ENCODE results near the gene CAPN9.

CAPN9 gene

DNA sequence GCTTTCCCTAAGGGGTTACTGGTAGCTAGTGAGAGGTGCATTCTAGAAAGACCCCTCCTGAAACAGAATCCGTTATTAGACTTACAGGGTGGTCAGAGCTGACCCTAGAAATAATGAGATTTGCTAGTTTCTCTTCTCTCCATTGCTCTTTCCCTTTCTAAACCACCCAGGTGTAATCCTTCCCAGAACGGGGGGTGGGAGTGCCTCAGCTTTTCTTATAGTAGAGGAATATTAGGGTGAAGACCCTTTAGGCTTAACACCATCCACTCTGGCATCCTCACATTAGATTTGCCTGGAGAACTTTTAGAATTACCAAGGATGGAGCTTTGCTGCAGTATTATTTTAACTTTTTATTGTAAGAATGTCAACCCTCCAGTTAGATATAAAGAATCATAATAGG, 49.4 kb downstream of the CAPN9 start:
- DNase-seq (ENCODE audit: low read depth): no peak

DNA sequence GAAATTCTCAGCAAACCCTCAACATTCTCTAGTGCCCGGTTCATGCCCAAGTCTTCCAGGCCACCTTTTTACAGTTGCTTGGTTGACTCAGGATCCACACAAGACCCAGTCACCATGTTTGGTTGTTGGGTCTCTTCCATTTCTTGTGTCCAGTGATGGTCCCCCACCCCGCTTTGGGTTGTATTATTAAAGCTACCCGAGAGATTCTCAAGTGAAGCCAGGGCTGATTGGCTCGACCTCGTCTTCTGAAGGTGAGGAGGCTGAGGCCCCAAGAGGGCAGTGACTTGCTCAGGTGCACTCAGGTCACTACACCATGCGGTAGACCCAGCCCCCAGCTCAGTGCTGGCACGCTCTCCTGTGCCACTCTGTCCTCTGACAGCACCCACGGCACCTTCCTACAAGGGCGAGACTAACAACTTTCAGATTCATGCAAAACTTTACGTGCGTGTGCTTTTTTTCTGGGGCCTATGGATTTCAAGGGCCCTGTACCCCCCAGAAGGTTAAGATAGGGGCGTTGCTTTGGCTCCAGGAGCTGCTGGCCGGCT, 50.3 kb downstream of the CAPN9 start:
- no peak for DNase-seq (ENCODE audit: low read depth)

DNA sequence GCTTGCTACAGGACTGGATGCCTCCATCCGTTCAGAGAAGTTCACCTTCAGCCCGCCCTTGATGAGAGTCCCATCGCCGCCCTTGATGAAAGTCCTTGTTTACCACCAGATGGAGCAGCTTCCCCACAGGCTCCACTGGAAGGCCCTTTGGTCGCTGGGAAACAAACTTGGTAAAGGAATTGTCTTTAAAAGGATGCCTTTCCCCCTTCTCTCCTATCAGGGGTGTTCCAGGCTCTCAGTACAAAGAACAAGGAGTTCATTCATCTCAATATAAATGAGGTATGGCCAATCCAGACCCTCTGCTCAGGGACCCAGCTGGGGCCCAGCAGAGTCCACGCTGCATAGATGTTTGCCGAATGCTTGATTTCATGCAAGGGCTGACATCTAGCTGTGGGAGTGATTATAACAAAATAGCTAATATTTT, 50.8 kb downstream of the CAPN9 start:
- DNase-seq (ENCODE audit: low read depth): no peak

DNA sequence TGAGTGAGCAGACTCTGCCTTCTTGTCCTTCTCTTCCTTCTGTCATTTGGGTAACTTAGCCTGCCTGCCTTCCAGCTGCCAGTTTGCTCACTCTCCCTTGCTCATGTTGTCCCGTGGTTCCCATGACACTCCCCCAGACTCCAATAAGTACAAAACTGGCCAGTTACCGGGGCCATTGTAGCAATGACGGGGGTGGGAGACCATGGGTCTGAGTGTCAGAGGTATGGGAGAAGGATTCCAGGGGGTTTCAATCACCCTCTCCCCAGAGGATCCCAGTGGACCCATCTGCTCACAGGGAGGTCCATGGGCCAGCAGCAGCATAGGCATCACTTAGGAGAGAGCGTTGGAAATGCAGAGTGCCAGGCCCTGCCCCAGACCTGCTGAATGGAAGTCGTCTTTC, 51.3 kb downstream of the CAPN9 start:
- no peak for DNase-seq (ENCODE audit: low read depth)

DNA sequence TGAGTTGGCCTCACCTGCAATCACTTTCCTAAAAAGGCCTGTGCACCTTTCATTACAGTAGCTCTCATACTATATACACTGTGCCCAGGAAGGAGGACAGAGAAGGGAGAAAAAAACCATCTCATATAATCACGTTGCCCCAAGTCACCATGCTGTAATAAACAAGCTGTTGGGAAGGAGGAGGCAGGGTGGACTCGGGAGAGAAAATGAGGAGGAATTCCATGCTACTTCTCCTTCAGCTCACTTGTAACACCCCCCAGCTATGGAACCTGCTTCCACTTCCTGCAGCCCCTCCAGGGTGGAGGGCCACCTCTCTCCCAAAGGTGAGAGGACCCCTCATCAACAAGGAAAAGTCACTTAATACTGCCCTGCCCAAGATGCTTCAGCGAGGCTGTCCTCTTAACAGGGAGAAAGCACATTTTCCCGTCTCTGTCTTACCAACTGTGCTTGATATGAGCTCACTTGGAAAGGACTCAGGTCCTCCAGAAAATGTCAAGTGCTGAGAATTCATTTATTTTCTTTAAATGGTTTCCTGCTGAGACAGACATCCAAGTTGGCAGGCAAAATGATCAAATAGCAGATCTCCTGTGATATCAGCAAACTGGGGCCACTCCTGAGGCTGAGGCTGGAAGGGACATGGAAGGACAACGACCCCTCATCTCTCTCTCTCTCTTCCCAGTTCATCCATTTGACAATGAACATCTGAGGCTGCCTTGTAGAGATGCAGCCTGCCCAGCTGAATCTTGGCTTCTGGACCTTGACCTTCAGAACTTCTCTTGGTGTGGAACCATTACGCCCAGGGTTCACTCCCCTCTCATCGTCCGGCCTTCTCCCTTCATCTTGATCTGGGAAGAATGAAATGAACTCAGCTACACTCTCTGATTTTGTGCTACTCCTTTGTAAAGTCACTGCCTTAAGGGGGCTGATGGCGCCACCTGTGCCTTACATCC, 54.0 kb downstream of the CAPN9 start:
- DNase-seq (ENCODE audit: low read depth): no peak

DNA sequence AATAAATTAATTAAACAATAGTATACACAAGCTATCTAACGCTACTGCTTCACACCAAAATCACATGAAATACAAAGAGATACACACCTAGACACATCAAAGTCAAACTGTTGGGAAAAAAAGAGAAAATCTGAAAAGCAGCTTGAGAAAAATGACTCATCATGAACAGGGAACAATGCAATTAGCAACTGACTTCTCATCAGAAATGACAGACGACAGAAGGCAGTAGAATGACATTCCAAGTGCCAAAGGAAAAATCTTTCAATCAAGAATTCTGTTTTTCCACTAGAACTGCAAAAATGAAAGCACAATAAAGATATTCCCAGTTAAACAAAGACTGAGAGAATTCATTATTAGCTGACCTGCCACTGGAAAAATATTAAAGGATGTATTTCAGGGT, 57.2 kb downstream of the CAPN9 start:
- no peak for DNase-seq (ENCODE audit: low read depth)

DNA sequence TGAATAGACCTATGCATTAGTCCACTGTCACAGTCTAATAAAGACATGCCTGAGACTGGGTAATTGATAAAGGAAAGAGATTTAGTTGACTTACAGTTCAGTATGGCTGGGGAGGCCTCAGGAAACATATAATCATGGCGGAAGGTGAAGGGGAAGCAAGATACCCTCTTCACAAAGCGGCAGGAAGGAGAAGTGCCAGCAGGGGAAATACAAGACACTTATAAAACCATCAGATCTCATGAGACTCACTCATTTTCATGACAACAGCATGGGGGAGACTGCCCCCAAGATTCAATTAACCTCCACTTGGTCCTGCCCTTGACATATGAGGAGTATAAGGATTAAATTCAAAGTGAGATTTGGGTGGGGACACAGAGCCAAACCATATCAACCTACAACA, 59.4 kb downstream of the CAPN9 start:
- DNase-seq (ENCODE audit: low read depth): no peak

DNA sequence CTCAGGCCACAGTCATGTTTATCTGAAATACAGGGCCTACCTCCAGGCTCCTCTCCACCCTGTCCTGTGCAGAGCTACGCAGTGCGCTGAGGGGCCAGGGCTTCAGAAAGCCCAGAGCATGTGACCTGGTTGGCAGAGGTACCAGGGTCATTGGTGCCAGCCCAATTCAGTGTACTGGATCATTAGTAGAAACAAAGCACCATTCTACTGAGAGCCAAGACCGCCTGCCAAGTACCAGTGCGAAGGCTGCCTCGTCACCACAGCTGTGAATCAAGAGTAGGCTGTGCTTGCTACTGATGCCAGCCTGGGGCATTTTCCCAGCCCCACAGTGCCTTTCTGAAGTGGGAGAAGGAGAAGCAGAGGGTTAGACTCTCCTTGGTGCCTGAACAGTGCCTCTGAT, 59.8 kb downstream of the CAPN9 start:
- no peak for DNase-seq (ENCODE audit: low read depth)

DNA sequence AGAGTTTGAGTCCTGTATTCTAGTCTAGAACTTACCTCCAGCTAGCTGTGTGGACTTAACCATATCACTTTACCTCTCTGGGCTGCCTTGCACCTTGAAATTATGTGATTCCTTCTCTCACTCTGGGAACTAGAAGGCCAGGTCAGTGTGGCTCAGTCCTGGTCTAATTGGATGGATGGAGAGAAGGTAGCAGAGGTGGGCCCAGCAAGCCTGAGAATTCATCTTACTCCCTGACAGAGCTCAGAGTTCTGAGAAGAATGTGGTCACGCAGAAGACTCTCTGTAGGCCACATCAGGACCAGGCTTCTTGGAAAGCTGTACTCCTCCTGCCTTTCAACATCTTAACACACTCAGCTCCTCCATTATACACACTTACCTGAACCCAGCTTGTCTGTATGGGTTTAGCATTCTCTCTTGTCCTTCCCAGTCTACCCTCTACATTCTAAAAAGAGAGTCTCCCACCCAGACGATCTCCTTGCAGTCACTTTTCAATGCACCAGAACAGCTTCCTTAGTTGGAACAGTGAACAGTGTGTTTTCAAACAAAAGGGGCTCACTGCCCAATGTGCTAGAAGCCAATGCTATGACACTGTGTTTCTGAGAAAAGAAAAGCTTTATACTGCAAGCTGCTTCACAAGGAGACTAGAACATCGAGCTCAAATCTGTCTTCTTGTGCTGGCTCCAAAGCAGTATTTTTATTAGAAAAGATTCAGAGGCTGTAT, 60.5 kb downstream of the CAPN9 start:
- no peak for DNase-seq (ENCODE audit: low read depth)

DNA sequence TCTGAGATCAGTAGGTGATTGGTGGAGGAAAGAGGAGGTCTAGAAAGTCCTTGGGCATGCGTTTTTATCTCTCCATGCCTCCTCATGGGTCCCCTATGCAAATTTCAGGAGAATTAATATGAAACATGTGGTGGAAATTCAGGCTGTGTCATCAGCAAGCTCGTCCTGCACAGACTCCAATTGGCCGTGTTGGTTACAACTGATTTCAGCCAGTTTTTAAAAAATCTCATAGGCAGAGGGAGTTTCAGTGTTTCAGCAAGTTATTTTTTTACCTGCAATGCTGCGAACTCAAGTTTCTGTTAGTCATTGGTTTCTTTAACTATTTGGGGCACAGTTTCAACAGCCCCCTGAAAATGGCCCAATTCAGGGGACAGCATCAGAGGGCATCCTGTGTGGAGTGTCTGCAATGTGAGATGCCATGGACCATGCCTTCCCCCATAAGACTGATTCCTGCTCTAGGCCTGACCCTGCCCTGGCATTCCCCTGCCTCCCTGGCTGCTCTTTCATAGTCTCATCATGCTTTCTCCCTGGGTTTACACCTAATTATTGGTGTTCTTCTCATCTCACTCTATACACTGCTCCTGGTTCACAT, 61.2 kb downstream of the CAPN9 start:
- no peak for DNase-seq (ENCODE audit: low read depth)

DNA sequence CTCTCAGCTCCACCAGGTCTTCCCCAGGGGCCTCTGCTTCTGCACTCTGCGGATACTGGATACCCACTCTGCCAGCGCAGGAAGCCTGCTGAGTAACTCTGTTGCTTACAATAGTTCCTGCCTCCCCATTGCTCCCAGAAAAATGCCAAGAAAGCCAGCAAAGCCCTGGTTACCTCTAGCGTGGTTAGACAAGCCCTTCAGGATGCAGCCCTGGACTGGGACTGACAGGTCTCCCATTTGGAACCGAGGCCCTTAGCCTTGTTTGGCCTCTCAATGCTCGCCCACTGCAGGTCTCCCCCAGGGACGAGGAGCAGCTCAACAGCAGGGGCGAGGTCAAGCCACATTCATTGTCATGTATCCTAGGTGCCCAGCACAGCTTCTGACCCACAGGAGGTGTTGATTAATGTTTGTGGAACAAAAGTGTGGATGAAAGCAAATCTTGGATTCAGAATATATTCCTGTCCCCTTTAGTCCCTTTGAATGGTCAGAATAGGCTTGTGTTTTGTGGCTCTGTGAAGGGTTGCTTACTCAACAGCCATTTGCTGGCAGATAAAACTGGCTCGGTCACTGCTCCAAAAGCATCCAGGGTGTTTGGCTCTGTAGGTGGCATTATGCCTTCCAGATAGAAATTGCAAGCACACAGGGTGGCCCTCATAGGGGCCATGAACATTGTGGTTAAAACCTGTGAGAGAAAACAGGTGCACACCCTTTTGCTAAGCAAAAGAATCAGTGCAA, 62.2 kb downstream of the CAPN9 start:
- DNase-seq (ENCODE audit: low read depth): no peak

DNA sequence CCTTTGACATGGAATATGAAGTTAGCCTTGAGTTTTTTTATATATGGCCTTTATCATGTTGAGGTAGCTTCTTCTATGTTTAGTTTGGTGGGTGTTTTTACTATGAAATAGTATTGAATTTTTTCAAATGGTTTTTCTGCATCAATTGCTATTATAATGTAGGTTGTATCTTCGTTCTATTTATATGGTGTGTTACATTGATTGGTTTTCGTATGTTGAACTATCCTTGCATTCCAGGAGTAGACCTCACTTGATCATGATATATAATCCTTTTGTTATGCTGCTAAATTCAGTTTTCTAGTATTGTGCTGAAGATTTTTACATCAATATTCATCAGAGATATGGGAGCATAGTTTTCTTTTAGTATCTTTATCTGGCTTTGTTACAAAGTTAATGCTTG, 65.4 kb downstream of the CAPN9 start:
- no peak for DNase-seq (ENCODE audit: low read depth)

DNA sequence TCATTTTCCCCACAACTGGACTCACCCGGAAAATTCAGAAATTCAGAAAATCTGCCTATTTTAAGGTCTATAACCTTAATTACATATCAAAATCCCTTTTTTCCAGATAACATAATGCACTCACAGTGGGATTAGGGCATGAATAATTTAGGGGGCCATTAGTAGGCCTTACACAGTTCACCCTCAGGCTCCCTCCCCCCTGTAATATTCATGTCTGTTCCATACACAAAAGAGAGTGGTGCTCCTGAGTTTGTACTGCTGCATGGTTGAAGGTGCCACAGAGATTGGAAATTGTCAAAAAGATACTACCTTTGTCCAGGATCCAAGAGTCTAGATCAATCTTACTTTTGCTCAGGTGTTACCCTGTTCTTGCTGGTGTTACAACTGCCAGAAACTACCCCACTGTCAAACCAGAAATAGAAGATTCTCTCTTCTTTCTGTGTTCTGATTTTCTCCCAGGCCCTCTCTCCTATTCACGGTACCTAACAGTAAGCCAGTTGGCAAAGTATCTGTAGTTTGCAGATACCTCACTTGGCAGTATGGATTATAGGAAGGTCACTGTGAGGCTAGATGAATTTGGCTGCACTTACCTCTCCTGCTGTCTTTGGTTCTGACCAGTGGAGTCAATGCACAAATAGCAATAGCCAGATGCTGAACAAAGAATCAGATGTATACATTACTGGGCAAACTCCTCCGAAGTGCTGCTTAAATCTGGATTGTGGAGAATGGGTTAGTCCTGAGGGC, 67.9 kb downstream of the CAPN9 start:
- DNase-seq (ENCODE audit: low read depth): no peak

DNA sequence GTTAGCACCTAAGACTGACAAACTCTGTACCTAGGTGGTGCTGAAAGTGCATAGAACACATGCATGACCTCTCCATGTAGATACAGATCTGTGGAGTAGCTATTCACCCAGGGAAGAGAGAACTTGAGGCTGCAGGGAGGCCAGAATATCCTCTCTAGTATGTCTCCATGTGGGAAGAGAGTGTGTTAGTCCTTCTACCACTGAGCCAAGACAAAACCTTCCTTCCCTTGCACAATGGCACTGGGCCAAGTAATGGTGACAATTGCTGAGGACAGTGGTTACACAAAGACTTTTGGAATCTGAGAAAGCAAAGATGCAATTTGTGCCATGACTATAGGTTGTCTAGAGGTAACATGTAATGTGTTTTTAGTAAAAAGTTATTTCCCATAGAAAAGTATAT, 68.8 kb downstream of the CAPN9 start:
- no peak for DNase-seq (ENCODE audit: low read depth)

DNA sequence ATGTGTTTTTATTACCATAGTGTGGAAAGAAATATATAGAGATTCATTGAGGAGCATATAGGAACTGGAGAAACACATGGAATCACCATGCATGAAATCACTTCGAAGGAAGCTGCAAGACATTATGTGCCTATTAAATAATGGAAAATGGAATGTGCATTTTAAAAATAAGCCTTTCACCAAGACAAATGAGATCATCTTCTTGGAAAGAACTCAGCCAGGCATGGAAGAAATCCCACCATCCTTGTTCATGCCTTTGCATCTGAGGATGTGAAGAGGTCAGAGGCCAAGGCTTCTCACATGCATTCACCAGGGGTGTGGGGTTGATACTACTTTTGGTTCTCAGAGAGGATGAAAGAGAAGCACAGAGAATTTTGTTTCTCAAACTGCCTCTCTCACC, 71.2 kb downstream of the CAPN9 start:
- DNase-seq (ENCODE audit: low read depth): no peak

DNA sequence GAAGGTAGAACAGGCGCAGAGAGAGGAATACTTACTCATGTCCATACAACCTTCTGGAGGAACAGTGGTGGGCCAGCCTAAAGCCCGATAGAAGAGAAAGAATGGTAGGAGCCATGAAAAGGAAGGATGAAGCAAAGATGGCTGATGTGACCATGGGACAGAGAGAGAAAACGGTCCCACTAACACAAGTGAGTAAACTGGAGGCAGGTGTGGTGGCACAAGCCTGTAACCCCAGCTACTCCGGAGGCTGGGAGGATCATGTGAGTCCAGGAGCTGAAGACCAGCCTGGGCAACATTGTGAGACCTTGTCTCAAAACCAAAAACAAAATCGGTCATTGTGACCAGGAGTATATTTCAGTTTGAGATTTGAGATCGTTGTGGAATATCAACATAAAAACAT, 71.7 kb downstream of the CAPN9 start:
- no peak for DNase-seq (ENCODE audit: low read depth)

DNA sequence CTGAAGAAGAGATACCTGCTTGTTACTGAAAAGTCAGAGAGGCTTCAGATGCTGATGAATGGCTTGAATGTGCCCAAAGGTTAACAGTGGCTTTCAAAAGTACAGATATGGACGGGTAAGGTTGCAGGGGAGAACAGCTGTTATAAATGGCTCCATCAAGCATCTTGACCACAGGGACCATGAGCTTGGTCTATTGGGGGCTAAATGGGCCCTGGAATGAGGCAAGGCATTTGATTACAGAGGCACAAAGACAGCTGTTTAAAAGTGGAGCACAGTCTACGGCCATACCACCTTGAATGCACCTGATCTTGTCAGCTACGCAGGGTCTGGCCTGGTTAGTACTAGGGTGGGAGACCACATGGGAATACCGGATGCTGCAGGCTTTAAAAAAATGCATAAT, 72.8 kb downstream of the CAPN9 start:
- no peak for DNase-seq (ENCODE audit: low read depth)

DNA sequence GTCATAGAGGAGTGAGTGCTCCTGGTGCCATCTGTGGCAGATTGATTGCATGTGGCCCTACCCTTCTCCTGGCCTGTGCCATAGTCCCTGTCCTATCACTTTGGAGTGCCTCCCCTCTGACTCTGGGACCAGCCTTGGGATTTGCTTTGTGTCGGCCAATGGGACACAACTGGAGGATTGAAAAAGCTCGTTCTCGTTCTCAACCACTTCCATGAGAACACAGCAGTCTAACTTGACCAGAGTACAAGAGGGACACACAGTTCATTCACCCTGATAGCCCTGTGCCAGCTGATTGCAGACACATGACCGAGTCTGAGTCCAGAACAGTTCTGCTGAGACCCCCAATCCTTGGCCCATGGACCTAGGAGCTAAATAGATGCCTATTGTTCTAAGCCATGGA, 73.4 kb downstream of the CAPN9 start:
- DNase-seq (ENCODE audit: low read depth): no peak

DNA sequence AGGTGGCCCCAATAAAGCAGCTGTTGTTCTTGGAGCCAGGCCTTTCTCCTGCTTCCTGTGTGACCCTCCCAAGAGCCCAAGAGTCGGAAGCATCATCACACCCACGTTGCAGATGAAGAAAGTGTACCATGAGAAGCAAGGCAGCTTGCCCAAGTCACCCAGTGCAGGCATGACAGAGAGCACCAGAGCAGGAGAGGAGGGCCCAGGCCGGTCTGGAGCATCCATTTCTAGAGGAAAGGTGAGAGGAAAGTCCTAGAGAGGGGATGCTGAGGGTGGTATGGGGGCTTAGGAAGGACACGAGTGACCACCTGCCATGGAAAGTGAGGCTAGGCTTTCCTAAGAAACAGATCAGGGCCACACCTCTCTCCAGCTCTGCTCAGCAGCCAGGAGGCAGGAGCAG, 74.2 kb downstream of the CAPN9 start:
- no peak for DNase-seq (ENCODE audit: low read depth)

DNA sequence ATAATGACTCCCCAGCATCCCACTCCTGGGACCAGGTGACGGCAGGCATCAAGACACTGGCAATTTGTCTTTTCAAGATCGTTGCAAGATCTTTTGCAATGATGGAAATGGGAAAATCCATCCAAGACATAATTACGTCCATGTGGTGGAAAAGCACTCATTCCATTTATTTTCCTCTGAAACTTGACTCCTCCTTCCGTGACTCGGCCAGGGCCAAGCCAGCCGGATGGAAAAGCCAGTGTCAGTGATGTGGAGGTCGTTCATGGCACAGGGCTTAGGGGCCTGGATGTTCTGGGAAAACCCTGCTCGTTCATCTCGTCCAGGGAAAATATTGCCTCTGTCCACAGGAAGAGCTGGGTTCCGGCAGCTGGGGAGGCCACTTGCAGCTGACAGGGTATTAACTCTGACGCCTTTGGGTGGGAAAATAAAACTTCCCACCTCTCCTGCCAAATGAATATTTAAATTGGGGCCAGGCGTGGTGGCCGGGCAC, 74.9 kb downstream of the CAPN9 start:
- DNase-seq (ENCODE audit: low read depth): no peak

DNA sequence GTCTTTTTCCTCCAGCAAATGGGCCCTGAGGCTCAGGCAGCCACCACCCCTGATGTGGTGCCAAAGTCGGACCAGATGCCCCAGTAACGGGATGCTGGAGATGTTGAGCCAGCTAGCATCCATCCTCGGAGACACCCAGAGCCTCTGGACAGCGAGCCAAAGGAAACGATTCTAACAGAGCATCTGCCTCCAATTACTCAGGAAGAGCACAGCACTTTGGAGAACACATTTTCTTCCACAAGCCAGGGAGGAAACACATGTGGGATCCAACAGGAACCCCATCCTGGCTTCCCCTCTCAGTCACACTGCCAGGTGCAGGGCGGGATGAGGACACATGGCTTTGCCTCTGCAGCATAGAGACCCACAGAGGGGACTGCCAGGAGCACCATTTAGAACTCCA, 76.2 kb downstream of the CAPN9 start:
- DNase-seq (ENCODE audit: low read depth): no peak
